ENCODE data around the gene LIMD2.

The LIMD2 gene

GRCh38 chr17:63652106-63652505 is 47.8 kb downstream of the LIMD2 start:
- DNase-seq = no peak
- H3K9me3 ChIP-seq = no peaks in the 10 kb centered on the region
- no peak for TF ChIP-seq CTCF (IDR thresholded peaks at IDR 0.05; ENCODE audit: low read depth, low read length)
- H3K36me3 ChIP-seq = peaks cover 35% of the 10 kb centered on the region
- H3K4me1 ChIP-seq = no peaks in the 10 kb centered on the region; the same call in 1 of the 2 replicates
- H3K4me3 ChIP-seq (ENCODE audit: low read depth, low read length) = no peak overlapping the region
- no peaks in the 10 kb centered on the region for H3K27me3 ChIP-seq

GRCh38 chr17:63649813-63650212 is 50.1 kb downstream of the LIMD2 start:
- DNase-seq = no peak
- Histone ChIP-seq H3K36me3 (peaks cover 30% of the 10 kb centered on the region), H3K9me3 (no peaks in the 10 kb centered on the region), H3K27me3 (no peaks in the 10 kb centered on the region), H3K4me1 (no peaks in the 10 kb centered on the region; the same call in 1 of the 2 replicates), H3K4me3 (ENCODE audit: low read depth, low read length) (no peak overlapping the region)
- TF ChIP-seq CTCF (IDR thresholded peaks at IDR 0.05; ENCODE audit: low read depth, low read length) = no peak

GRCh38 chr17:63647936-63648335 is 52.0 kb downstream of the LIMD2 start:
- no peak for DNase-seq
- no peaks in the 10 kb centered on the region; the same call in 1 of the 2 replicates for H3K4me1 ChIP-seq
- H3K9me3 ChIP-seq = no peaks in the 10 kb centered on the region
- TF ChIP-seq CTCF (IDR thresholded peaks at IDR 0.05; ENCODE audit: low read depth, low read length) = no peak
- no peaks in the 10 kb centered on the region for H3K27me3 ChIP-seq
- peaks cover 16% of the 10 kb centered on the region for H3K36me3 ChIP-seq
- no peak overlapping the region for H3K4me3 ChIP-seq (ENCODE audit: low read depth, low read length)

- Histone ChIP-seq H3K4me1 (no peaks in the 10 kb centered on the region; the same call in 1 of the 2 replicates), H3K9me3 (no peaks in the 10 kb centered on the region), H3K36me3 (peaks cover 9% of the 10 kb centered on the region), H3K4me3 (ENCODE audit: low read depth, low read length) (no peak overlapping the region), H3K27me3 (no peaks in the 10 kb centered on the region)
- TF ChIP-seq CTCF (IDR thresholded peaks at IDR 0.05; ENCODE audit: low read depth, low read length) = no peak
- no peak for DNase-seq
Measured at GRCh38 chr17:63647065-63647725, 52.7 kb downstream of the LIMD2 start.

GRCh38 chr17:63646488-63646806 is 53.5 kb downstream of the LIMD2 start:
- Histone ChIP-seq H3K27me3 (no peaks in the 10 kb centered on the region), H3K4me1 (no peaks in the 10 kb centered on the region; the same call in 1 of the 2 replicates), H3K36me3 (peaks cover 6% of the 10 kb centered on the region), H3K9me3 (no peaks in the 10 kb centered on the region), H3K4me3 (ENCODE audit: low read depth, low read length) (no peak overlapping the region)
- TF ChIP-seq CTCF (IDR thresholded peaks at IDR 0.05; ENCODE audit: low read depth, low read length) = no peak
- no peak for DNase-seq
